ENCODE measurements around the gene PRDM11.

DNA sequence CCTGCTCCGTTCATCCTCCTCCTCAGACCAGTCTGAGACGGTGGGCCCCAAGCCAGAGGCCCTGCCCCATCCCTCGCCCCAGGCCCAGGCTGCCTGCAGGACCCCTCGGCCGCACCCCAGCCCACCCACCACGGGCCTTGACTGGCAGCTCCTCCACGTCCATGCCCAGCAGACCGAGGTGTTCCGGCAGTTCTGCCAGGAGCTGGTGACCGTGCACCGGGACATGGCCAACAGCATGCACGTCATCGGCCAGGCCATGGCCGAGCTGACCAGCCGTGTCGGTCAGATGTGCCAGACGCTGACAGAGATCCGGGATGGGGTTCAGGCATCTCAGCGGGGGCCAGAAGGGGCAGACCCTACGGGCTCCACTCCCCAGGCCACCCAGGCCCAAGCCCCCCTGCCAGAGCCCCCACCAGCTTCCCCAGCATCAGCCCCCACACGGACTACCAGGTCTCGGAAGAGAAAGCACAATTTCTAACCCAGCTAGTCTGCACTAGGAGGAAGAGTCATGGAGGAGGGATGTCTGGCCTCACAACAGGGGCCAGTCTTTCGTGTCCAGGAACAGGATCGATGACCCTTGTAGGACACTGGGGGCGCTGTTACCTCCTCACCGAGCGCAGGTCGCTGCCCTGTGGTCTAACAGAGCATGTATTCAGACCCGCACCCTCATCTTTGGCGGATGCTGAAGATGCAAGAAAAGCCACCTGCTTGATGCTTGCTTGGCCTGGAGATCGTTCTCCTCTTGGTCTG, 66.3 kb downstream of the PRDM11 start:
- TF ChIP-seq EZH2 (IDR thresholded peaks at IDR 0.05): no peak
- no peak for TF ChIP-seq POLR2AphosphoS5 (IDR thresholded peaks at IDR 0.05; ENCODE audit: borderline replicate concordance, low read depth, low read length)

All from SK-N-MC (cell line).